HCT116 (cell line): ENCODE data around the gene HEATR3. TPM values are rescaled to one million over a fixed set of nuclear protein-coding genes. Genes with fewer than 3 reads are reported as not detected.

Experiments
- ATAC-seq: fragments of 200-7000 bp; cut with Tn5 transposase; 2 replicates; pipeline ENCODE4 v1.9.1; 2020; ENCODE audit warnings: mild to moderate bottlenecking, moderate library complexity
- BruUV-seq: library from RNA; stranded (reverse); fragments of 400-500 nt; replicated peaks from 2 replicates; lab custom pipeline; 2021; lab: Mats Ljungman, UMichigan
- CTCF ChIA-PET: fragments of 300-600 bp; sonication (Branson Sonifier 250); formaldehyde crosslinking; loops from one replicate; lab custom pipeline; 2021; ENCODE audit warnings: antibody characterized with exemption; lab: Charles Lee
- POLR2A ChIA-PET: fragments of 300-600, 350-600 bp; sonication (Branson Sonifier 250); formaldehyde crosslinking; loops from one replicate; lab custom pipeline; 2021; ENCODE audit warnings: antibody characterized with exemption; lab: Charles Lee
- RAD21 ChIA-PET, 2 experiments: fragments of 300-600 bp; sonication (Branson Sonifier 250); formaldehyde crosslinking; loops; one replicate each; lab custom pipeline; 2023; ENCODE audit warnings: low total read pairs in 2 of 2; ENCODE audit not compliant: uncharacterized antibody in 2 of 2, unreplicated experiment in 2 of 2, low non-redundant PET in 1 of 2; lab: Charles Lee
- DNase-seq: peaks from one replicate; pipeline ENCODE4 v3.0.0-alpha.2; 2010; ENCODE audit warnings: low read depth, low spot score
- H2AFZ ChIP-seq: fragments of 200-600 bp; shearing (Covaris generic), sonication (generic); 2 replicates; pipeline ENCODE4 v1.6.1; 2017; ENCODE audit warnings: low read depth, mixed run types, mixed read lengths, antibody characterized with exemption, low read length; ENCODE audit not compliant: poor library complexity, severe bottlenecking
- H3K27ac ChIP-seq: 2 replicates; pipeline ENCODE4 v1.5.1; 2012; ENCODE audit warnings: low read depth, low read length
- H3K27me3 ChIP-seq: fragments of 200-600 bp; sonication (generic); 2 replicates; pipeline ENCODE4 v1.6.1; 2016; ENCODE audit warnings: mixed run types, low read length, mixed read lengths; ENCODE audit not compliant: insufficient read depth
- H3K36me3 ChIP-seq, 2 experiments: fragments of 200-500 bp in 1 of 2; fragments of 200-600 bp in 1 of 2; sonication (Bioruptor generic) in 1 of 2; sonication (generic) in 1 of 2; 2 replicates each; pipeline versions ENCODE4 v1.5.1 to v1.6.1; 2014 to 2016; ENCODE audit warnings: low read length in 2 of 2, inconsistent platforms in 1 of 2, mixed read lengths in 1 of 2, mixed run types in 1 of 2; ENCODE audit not compliant: insufficient read depth in 2 of 2, control insufficient read depth in 1 of 2
- H3K4me1 ChIP-seq, 2 experiments: fragments of 200-600 bp in 1 of 2; sonication (generic) in 1 of 2; 2 replicates each; pipeline versions ENCODE4 v1.5.1 to v1.6.1; 2012 to 2017; ENCODE audit warnings: low read length in 2 of 2, inconsistent platforms in 1 of 2, mild to moderate bottlenecking in 1 of 2, mixed read lengths in 1 of 2, mixed run types in 1 of 2, moderate library complexity in 1 of 2; ENCODE audit not compliant: insufficient read depth in 2 of 2, control insufficient read depth in 1 of 2
- H3K4me2 ChIP-seq: fragments of 200-600 bp; sonication (generic); 2 replicates; pipeline ENCODE4 v1.6.1; 2017; ENCODE audit warnings: mixed run types, low read length, mixed read lengths
- H3K4me3 ChIP-seq, 2 experiments: fragments of 200-600 bp in 1 of 2; sonication (generic) in 1 of 2; replicated peaks in 1 of 2; 2 replicates each; pipeline ENCODE4 v1.5.1; 2011 to 2016; ENCODE audit warnings: low read length in 2 of 2, control low read depth in 1 of 2, low read depth in 1 of 2, mild to moderate bottlenecking in 1 of 2, mixed read lengths in 1 of 2, mixed run types in 1 of 2
- H3K79me2 ChIP-seq: fragments of 200-600 bp; sonication (generic); 2 replicates; pipeline ENCODE4 v1.6.1; 2017; ENCODE audit warnings: mild to moderate bottlenecking, mixed run types, low read length, moderate library complexity, mixed read lengths; ENCODE audit not compliant: insufficient read depth
- H3K9ac ChIP-seq: fragments of 200-600 bp; sonication (generic); 2 replicates; pipeline ENCODE4 v1.6.1; 2016; ENCODE audit warnings: low read length, mixed read lengths
- H3K9me2 ChIP-seq: fragments of 200-600 bp; sonication (generic), shearing (Covaris generic); 2 replicates; pipeline ENCODE4 v1.6.1; 2017; ENCODE audit warnings: mixed run types, mild to moderate bottlenecking, moderate library complexity; ENCODE audit not compliant: insufficient read depth
- H3K9me3 ChIP-seq, 2 experiments: fragments of 200-500 bp in 1 of 2; fragments of 200-600 bp in 1 of 2; sonication (Bioruptor generic) in 1 of 2; sonication (generic) in 1 of 2; 2 replicates each; pipeline ENCODE4 v1.6.1; 2014 to 2017; ENCODE audit warnings: low read length in 2 of 2, mixed read lengths in 2 of 2, inconsistent platforms in 1 of 2, low read depth in 1 of 2, mild to moderate bottlenecking in 1 of 2, mixed run types in 1 of 2, moderate library complexity in 1 of 2; ENCODE audit not compliant: control insufficient read depth in 1 of 2, insufficient read depth in 1 of 2
- H4K20me1 ChIP-seq: fragments of 200-600 bp; sonication (generic), shearing (Covaris generic); 2 replicates; pipeline ENCODE4 v1.6.1; 2017; ENCODE audit warnings: mixed run types, mild to moderate bottlenecking, moderate library complexity; ENCODE audit not compliant: insufficient read depth
- CBX3 ChIP-seq: IDR thresholded peaks from 2 replicates; pipeline ENCODE4 v1.6.1; 2012; ENCODE audit warnings: low read depth
- CEBPB ChIP-seq: IDR thresholded peaks from 2 replicates; pipeline ENCODE4 v1.6.1; 2012; ENCODE audit warnings: low read depth
- EGR1 ChIP-seq: IDR thresholded peaks from 2 replicates; pipeline ENCODE4 v1.6.1; 2012; ENCODE audit warnings: low read depth
- ELF1 ChIP-seq: IDR thresholded peaks from 2 replicates; pipeline ENCODE4 v1.6.1; 2012; ENCODE audit warnings: low read depth, borderline replicate concordance
- FOSL1 ChIP-seq: IDR thresholded peaks from 2 replicates; pipeline ENCODE4 v1.6.1; 2012; ENCODE audit warnings: low read depth
- JUND ChIP-seq: IDR thresholded peaks from 2 replicates; pipeline ENCODE4 v1.6.1; 2012
- POLR2A ChIP-seq: IDR thresholded peaks from 2 replicates; pipeline ENCODE4 v1.7.0; 2011; ENCODE audit warnings: borderline replicate concordance; ENCODE audit not compliant: insufficient read depth, insufficient read length; ENCODE audit errors: extremely low read depth
- POLR2AphosphoS5 ChIP-seq: IDR thresholded peaks from 2 replicates; pipeline ENCODE4 v1.6.1; 2011; ENCODE audit warnings: mild to moderate bottlenecking, low read depth, low read length, moderate library complexity
- RAD21 ChIP-seq: IDR thresholded peaks from 2 replicates; pipeline ENCODE4 v1.6.1; 2012; ENCODE audit warnings: low read depth, mild to moderate bottlenecking
- ZFX ChIP-seq: fragments of 450-650 bp; IDR thresholded peaks from 2 replicates; pipeline ENCODE4 v1.6.1; 2017
- intact Hi-C: fragments of 100-400 bp; cut with micrococcal nuclease; formaldehyde crosslinking; loops from 2 replicates; pipeline ENCODE4 v1.10.0; 2022
- total RNA-seq: library from RNA; stranded (reverse); gene quantifications from one replicate; pipeline ENCODE4 v1.2.1, GENCODE V29; 2021; ENCODE audit not compliant: unreplicated experiment
- TF ChIP-seq, protein P1 (sequence below): IDR thresholded peaks from 2 replicates; pipeline ENCODE4 v1.6.1; 2012
- TF ChIP-seq, protein P2 (sequence below), 3 experiments: fragments of 200-600 bp in 1 of 3; sonication (generic) in 1 of 3; IDR thresholded peaks in 2 of 3; conservative IDR thresholded peaks in 1 of 3; 2 replicates each; pipeline ENCODE4 v1.5.1; 2012 to 2017; ENCODE audit warnings: low read depth in 2 of 3, low read length in 2 of 3, antibody characterized with exemption in 1 of 3, borderline replicate concordance in 1 of 3, control low read depth in 1 of 3, mild to moderate bottlenecking in 1 of 3, mixed read lengths in 1 of 3, mixed run types in 1 of 3, moderate library complexity in 1 of 3; ENCODE audit not compliant: insufficient read depth in 1 of 3
- TF ChIP-seq, protein P3 (sequence below): IDR thresholded peaks from 2 replicates; pipeline ENCODE4 v1.6.1; 2012; ENCODE audit warnings: low read depth
- TF ChIP-seq, protein P4 (sequence below): IDR thresholded peaks from 2 replicates; pipeline ENCODE4 v1.6.1; 2012

HEATR3 gene
- total RNA-seq, 1 experiment from 2014 or later = 16.3 TPM

DNA sequence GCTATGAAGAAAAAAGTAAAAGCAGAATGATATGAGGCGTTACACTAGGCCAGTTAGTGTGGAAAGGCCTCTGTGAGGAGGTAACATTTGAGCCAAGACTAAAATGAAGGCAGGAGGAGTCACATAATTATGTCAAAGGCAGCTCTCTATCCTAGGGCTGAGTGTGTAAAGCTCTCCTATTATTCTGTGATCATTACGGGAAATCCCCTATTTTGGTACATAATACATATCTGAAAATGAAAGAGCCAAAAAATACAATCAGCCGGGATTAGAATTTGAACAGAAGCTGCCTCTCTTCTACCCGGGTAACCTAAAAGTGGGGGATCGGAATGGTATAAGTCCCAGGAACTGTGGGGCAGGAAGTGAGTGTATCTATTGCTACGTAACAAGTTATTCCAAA, 27.1 kb downstream of the HEATR3 start:
- TF ChIP-seq EGR1 = no peak
- TF ChIP-seq, protein P1, sequence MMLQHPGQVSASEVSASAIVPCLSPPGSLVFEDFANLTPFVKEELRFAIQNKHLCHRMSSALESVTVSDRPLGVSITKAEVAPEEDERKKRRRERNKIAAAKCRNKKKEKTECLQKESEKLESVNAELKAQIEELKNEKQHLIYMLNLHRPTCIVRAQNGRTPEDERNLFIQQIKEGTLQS = no peak
- TF ChIP-seq CEBPB = no peak
- TF ChIP-seq FOSL1 = no peak
- TF ChIP-seq CBX3 = no peak
- H3K9me2 ChIP-seq = no peaks in the 10 kb centered on the region
- no peak overlapping the region for H3K9ac ChIP-seq
- H3K27me3 ChIP-seq = no peaks in the 10 kb centered on the region
- intact Hi-C loops = no loop called here
- no peak overlapping the region for H3K4me3 ChIP-seq
- no peaks in the 10 kb centered on the region for H3K4me1 ChIP-seq
- no TSS peak for BruUV-seq
- no peak overlapping the region for H3K27ac ChIP-seq
- H3K36me3 ChIP-seq = peaks cover 2 to 5% of the 10 kb centered on the region in 2 experiments; a peak in 2 of 4 replicates
- POLR2A ChIA-PET = no interaction called here
- ATAC-seq (no peak), DNase-seq (no peak)
- H2AFZ ChIP-seq = no peak overlapping the region
- CTCF ChIA-PET = no interaction called here
- no peaks in the 10 kb centered on the region for H3K9me3 ChIP-seq
- H3K79me2 ChIP-seq = no peaks in the 10 kb centered on the region
- no peak overlapping the region for H3K4me2 ChIP-seq
- H4K20me1 ChIP-seq = no peaks in the 10 kb centered on the region
- RAD21 ChIA-PET = no interaction called here

DNA sequence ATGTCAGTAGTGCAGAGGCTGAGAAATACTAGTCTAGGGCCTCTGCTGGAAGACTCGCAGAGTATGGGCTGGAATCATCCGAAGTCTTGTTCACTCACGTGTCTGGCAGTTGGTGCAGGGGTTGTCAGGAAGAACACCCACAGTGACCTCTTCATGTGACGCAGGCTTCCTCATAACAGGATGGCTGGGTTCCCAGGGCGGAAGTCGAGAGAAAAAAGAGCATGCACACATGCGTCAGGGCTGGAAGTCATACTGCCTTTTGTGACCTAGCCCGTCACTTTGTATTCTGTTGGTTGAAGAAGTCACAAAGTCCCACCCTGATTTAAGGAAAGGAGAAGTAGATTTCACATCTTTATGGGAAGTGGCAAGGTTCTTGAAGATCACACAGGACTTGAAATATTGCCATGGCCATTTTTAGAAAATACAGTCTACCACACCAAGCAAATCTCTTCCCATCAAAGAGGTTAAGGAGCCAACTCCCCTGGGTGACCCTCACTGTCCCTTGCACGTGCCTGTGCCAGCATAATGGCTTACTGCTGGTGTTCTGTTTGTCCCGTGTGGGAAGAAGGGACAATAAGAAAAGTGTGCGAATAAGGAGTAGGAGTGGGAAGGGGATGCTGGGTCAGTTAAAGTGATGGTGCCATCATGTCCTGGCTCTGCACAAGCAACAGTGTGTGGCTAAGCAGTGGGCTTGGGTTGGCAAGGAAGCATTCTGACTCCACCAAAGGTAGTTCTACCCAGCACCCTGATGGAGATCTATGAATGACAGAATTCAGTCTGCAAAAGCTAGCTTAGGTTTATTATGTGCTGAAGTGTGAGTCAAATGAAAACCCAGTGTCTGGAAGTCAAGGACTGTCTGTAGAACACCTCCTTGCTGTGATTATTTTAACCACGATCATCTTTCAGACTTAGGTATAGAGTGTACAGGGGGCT, 28.1 kb downstream of the HEATR3 start:
- no peak overlapping the region for H2AFZ ChIP-seq
- no peaks in the 10 kb centered on the region for H4K20me1 ChIP-seq
- peaks cover 2 to 5% of the 10 kb centered on the region in 2 experiments; a peak in 2 of 4 replicates for H3K36me3 ChIP-seq
- ChIA-PET CTCF (no interaction called here), RAD21 (no interaction called here), POLR2A (no interaction called here)
- H3K9me3 ChIP-seq = no peaks in the 10 kb centered on the region
- no peaks in the 10 kb centered on the region for H3K79me2 ChIP-seq
- no peak for TF ChIP-seq ZFX
- TF ChIP-seq POLR2AphosphoS5 = no peak
- TF ChIP-seq JUND = no peak
- TF ChIP-seq, protein P2, sequence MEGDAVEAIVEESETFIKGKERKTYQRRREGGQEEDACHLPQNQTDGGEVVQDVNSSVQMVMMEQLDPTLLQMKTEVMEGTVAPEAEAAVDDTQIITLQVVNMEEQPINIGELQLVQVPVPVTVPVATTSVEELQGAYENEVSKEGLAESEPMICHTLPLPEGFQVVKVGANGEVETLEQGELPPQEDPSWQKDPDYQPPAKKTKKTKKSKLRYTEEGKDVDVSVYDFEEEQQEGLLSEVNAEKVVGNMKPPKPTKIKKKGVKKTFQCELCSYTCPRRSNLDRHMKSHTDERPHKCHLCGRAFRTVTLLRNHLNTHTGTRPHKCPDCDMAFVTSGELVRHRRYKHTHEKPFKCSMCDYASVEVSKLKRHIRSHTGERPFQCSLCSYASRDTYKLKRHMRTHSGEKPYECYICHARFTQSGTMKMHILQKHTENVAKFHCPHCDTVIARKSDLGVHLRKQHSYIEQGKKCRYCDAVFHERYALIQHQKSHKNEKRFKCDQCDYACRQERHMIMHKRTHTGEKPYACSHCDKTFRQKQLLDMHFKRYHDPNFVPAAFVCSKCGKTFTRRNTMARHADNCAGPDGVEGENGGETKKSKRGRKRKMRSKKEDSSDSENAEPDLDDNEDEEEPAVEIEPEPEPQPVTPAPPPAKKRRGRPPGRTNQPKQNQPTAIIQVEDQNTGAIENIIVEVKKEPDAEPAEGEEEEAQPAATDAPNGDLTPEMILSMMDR (IDR thresholded peaks at IDR 0.05 in 2 of 3, conservative IDR thresholded peaks at IDR 0.05 in 1 of 3; ENCODE audit: borderline replicate concordance in 1 of 3, insufficient read depth in 1 of 3, low read depth in 2 of 3, low read length in 2 of 3) = no peak
- no peak for TF ChIP-seq POLR2A
- TF ChIP-seq RAD21 = no peak
- TF ChIP-seq, protein P3, sequence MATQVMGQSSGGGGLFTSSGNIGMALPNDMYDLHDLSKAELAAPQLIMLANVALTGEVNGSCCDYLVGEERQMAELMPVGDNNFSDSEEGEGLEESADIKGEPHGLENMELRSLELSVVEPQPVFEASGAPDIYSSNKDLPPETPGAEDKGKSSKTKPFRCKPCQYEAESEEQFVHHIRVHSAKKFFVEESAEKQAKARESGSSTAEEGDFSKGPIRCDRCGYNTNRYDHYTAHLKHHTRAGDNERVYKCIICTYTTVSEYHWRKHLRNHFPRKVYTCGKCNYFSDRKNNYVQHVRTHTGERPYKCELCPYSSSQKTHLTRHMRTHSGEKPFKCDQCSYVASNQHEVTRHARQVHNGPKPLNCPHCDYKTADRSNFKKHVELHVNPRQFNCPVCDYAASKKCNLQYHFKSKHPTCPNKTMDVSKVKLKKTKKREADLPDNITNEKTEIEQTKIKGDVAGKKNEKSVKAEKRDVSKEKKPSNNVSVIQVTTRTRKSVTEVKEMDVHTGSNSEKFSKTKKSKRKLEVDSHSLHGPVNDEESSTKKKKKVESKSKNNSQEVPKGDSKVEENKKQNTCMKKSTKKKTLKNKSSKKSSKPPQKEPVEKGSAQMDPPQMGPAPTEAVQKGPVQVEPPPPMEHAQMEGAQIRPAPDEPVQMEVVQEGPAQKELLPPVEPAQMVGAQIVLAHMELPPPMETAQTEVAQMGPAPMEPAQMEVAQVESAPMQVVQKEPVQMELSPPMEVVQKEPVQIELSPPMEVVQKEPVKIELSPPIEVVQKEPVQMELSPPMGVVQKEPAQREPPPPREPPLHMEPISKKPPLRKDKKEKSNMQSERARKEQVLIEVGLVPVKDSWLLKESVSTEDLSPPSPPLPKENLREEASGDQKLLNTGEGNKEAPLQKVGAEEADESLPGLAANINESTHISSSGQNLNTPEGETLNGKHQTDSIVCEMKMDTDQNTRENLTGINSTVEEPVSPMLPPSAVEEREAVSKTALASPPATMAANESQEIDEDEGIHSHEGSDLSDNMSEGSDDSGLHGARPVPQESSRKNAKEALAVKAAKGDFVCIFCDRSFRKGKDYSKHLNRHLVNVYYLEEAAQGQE = no peak
- TF ChIP-seq, protein P4, sequence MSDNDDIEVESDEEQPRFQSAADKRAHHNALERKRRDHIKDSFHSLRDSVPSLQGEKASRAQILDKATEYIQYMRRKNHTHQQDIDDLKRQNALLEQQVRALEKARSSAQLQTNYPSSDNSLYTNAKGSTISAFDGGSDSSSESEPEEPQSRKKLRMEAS = no peak
- no peak for TF ChIP-seq ELF1
- no peak overlapping the region for H3K4me2 ChIP-seq
- BruUV-seq = no TSS peak
- DNase-seq (no peak), ATAC-seq (no peak)
- H3K9me2 ChIP-seq = no peaks in the 10 kb centered on the region
- no peaks in the 10 kb centered on the region for H3K27me3 ChIP-seq
- intact Hi-C loops = no loop called here
- no peak overlapping the region for H3K27ac ChIP-seq
- H3K9ac ChIP-seq = no peak overlapping the region
- H3K4me3 ChIP-seq = no peak overlapping the region
- H3K4me1 ChIP-seq = no peaks in the 10 kb centered on the region
